ENCODE measurements around the gene UBTF.

The UBTF gene

GRCh38 chr17:44219108-44219615 lies 313 bp downstream of the UBTF start:
- H3K4me3 ChIP-seq (ENCODE audit: control insufficient read depth, low read depth, low read length) = peak overlapping the region; percentile 77
- no peak for DNase-seq (ENCODE audit: low read depth)
- TF ChIP-seq CTCF (IDR thresholded peaks at IDR 0.05; ENCODE audit: control insufficient read depth, insufficient read depth, low read depth, low read length, missing control alignments) = peak; percentile 16

GRCh38 chr17:44218344-44219107 lies 949 bp downstream of the UBTF start:
- TF ChIP-seq CTCF (IDR thresholded peaks at IDR 0.05; ENCODE audit: control insufficient read depth, insufficient read depth, low read depth, low read length, missing control alignments) = peak; percentile 47
- H3K4me3 ChIP-seq (ENCODE audit: control insufficient read depth, low read depth, low read length) = peak overlapping the region; percentile 77
- no peak for DNase-seq (ENCODE audit: low read depth)

- peak overlapping the region; percentile 40 for H3K4me3 ChIP-seq (ENCODE audit: control insufficient read depth, low read depth, low read length)
- no peak for DNase-seq (ENCODE audit: low read depth)
- no peak for TF ChIP-seq CTCF (IDR thresholded peaks at IDR 0.05; ENCODE audit: control insufficient read depth, insufficient read depth, low read depth, low read length, missing control alignments)
These were observed 1.6 kb downstream of the UBTF start for GRCh38 chr17:44217738-44218343.

- TF ChIP-seq CTCF (IDR thresholded peaks at IDR 0.05; ENCODE audit: control insufficient read depth, insufficient read depth, low read depth, low read length, missing control alignments) = no peak
- no peak overlapping the region for H3K4me3 ChIP-seq (ENCODE audit: control insufficient read depth, low read depth, low read length)
- DNase-seq (ENCODE audit: low read depth) = no peak
These were observed 2.8 kb downstream of the UBTF start for GRCh38 chr17:44216694-44217093.

- no peak for DNase-seq (ENCODE audit: low read depth)
- no peak overlapping the region for H3K4me3 ChIP-seq (ENCODE audit: control insufficient read depth, low read depth, low read length)
- TF ChIP-seq CTCF (IDR thresholded peaks at IDR 0.05; ENCODE audit: control insufficient read depth, insufficient read depth, low read depth, low read length, missing control alignments) = no peak
These were observed 3.3 kb downstream of the UBTF start for GRCh38 chr17:44216173-44216572.

- TF ChIP-seq CTCF (IDR thresholded peaks at IDR 0.05; ENCODE audit: control insufficient read depth, insufficient read depth, low read depth, low read length, missing control alignments) = no peak
- no peak overlapping the region for H3K4me3 ChIP-seq (ENCODE audit: control insufficient read depth, low read depth, low read length)
- DNase-seq (ENCODE audit: low read depth) = no peak
These were observed 4.6 kb downstream of the UBTF start for GRCh38 chr17:44214896-44215295.

Measured in AG09309 (cell line).